Naive thymus-derived CD8-positive, alpha-beta T cell (primary cell): ENCODE data around the gene CSNK1D. TPM values are rescaled to one million over a fixed set of nuclear protein-coding genes. Genes with fewer than 3 reads are reported as not detected.

Experiments used
- ATAC-seq, 2 donors: fragments of 150-1000 bp; cut with Tn5 transposase in 1 of 2; sonication (Bioruptor Pico), chemical (Tn5 transposase) in 1 of 2; 1 replicate in 1 of 2; 2 replicates in 1 of 2; pipeline ENCODE4 v1.10.0; 2021; ENCODE audit warnings: mild to moderate bottlenecking in 2 of 2, moderate library complexity in 2 of 2
- POLR2A ChIA-PET: fragments of 350-600 bp; sonication (Branson Sonifier 250); formaldehyde crosslinking; loops from one replicate; lab custom pipeline; 2021; ENCODE audit warnings: antibody characterized with exemption; lab: Charles Lee
- DNase-seq, 10 donors: peaks; one replicate each; pipeline versions ENCODE4 v3.0.0 to v3.0.0-alpha.2; 2020 to 2022
- H3K27ac Mint-ChIP-seq, 10 donors: one replicate each; pipeline ENCODE4 v1.8.0; 2020 to 2022; ENCODE audit warnings: mild to moderate bottlenecking in 10 of 10, mixed read lengths in 10 of 10, moderate library complexity in 4 of 10, inconsistent platforms in 1 of 10
- H3K27me3 Mint-ChIP-seq, 5 donors: one replicate each; pipeline ENCODE4 v1.8.0; 2021 to 2022; ENCODE audit warnings: mixed read lengths in 5 of 5
- H3K36me3 Mint-ChIP-seq, 3 donors: one replicate each; pipeline ENCODE4 v1.8.0; 2020 to 2022; ENCODE audit warnings: mixed read lengths in 3 of 3, mild to moderate bottlenecking in 2 of 3, inconsistent platforms in 1 of 3
- H3K4me1 Mint-ChIP-seq, 4 donors: one replicate each; pipeline ENCODE4 v1.8.0; 2021 to 2022; ENCODE audit warnings: mixed read lengths in 4 of 4
- H3K4me3 Mint-ChIP-seq, 10 donors: one replicate each; pipeline ENCODE4 v1.8.0; 2020 to 2022; ENCODE audit warnings: mild to moderate bottlenecking in 10 of 10, mixed read lengths in 10 of 10, moderate library complexity in 6 of 10, inconsistent platforms in 1 of 10
- H3K9me3 Mint-ChIP-seq, 9 donors: one replicate each; pipeline ENCODE4 v1.8.0; 2020 to 2022; ENCODE audit warnings: mixed read lengths in 9 of 9, mild to moderate bottlenecking in 3 of 9, inconsistent platforms in 1 of 9, moderate library complexity in 1 of 9
- polyA plus RNA-seq, 3 donors: library from polyadenylated mRNA; unstranded; fragments of 300-500 nt; fragmentation: Illumina TruSeq; gene quantifications; one replicate each; pipeline ENCODE4 v1.2.3, GENCODE V29; 2021
- total RNA-seq, 8 experiments: library from RNA in 2 of 8; stranded (reverse) in 2 of 8; gene quantifications; one replicate each; pipeline ENCODE4 v1.2.3 and lab custom pipeline; 2021 to 2026

The CSNK1D gene
- total and polyA plus RNA-seq, 5 experiments from 2014 or later, result 47.6 to 201 (median 72.1) TPM

DNA sequence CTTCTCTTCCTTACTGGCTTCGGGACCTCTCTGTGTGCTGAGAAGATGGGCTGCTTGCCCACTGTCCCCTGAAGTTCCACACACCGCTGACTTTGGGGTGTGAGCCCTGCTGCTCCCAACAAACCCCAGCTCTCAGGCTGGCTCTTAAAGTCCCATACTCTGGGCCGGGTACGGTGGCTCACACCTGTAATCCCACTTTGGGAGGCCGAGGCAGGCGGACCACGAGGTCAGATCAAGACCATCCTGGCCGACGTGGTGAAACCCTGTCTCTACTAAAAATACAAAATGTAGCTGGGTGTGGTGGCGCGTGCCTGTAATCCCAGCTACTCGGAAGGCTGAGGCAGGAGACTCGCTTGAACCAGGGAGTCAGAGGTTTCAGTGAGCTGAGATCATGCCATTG, 26.7 kb upstream of the CSNK1D start:
- H3K4me3 Mint-ChIP-seq, result peak overlapping the region; percentile 53 to 99 (median 94)

DNA sequence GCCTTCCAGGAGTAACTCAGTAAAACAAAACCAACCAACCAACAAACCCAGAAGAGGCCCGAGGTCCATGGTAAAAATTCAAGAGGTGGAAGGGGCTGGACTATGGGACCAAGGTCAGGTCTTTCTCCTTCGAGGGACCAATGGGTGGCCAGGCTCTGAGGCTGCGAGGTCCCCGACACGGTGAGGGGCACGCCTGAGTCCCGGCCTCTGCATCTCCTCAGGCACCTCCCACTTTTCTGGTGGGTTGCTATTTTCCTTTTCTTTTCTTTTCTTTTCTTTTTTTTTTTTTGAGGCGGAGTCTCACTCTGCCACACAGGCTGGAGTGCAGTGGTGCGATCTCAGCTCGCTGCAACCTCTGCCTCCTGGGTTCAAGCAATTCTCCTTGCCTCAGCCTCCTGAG, 26.0 kb upstream of the CSNK1D start:
- H3K36me3 Mint-ChIP-seq, result no peaks in the 10 kb centered on the region
- no peaks in the 10 kb centered on the region for H3K27me3 Mint-ChIP-seq
- H3K4me3 Mint-ChIP-seq, result peak overlapping the region; percentile 91 to 99 (median 96)
- ATAC-seq (no peak), DNase-seq (peak in 5 of 10 donors; percentile 32 to 63 (median 59))
- peaks cover 42 to 92% (median 82%) of the 10 kb centered on the region in 4 donors for H3K4me1 Mint-ChIP-seq
- no peaks in the 10 kb centered on the region for H3K9me3 Mint-ChIP-seq
- POLR2A ChIA-PET, result interaction anchor here (0.7 to 12.7 kb wide), 7 partner anchors 13 to 99 kb away, joined by 3 to 344 read pairs (median 14); partner anchors contain the start of genes CD7 and CSNK1D
- H3K27ac Mint-ChIP-seq, result peak overlapping the region; percentile 99 to 100 (median 100)

More for the DNA sequence above, 26.7 kb upstream of the CSNK1D start:
- peak in 1 of 10 donors; percentile 56 for DNase-seq
- peaks cover 40 to 93% (median 84%) of the 10 kb centered on the region in 4 donors for H3K4me1 Mint-ChIP-seq
- POLR2A ChIA-PET, result interaction anchor here (0.7 to 12.7 kb wide), 11 partner anchors 7 to 96 kb away, joined by 3 to 344 read pairs (median 10); partner anchors contain the start of genes CD7 and CSNK1D
- H3K36me3 Mint-ChIP-seq, result no peaks in the 10 kb centered on the region
- H3K9me3 Mint-ChIP-seq, result no peaks in the 10 kb centered on the region
- H3K27me3 Mint-ChIP-seq, result no peaks in the 10 kb centered on the region
- peak overlapping the region; percentile 99 to 100 (median 100) for H3K27ac Mint-ChIP-seq
- no peak for ATAC-seq

- no peaks in the 10 kb centered on the region for H3K27me3 Mint-ChIP-seq
- no peaks in the 10 kb centered on the region for H3K9me3 Mint-ChIP-seq
- H3K27ac Mint-ChIP-seq, result peak overlapping the region; percentile 99 to 100 (median 100)
- peak in 1 of 2 donors; percentile 27 for ATAC-seq
- DNase-seq, result peak in 5 of 10 donors; percentile 47 to 70 (median 54)
- peak overlapping the region; percentile 91 to 99 (median 96) for H3K4me3 Mint-ChIP-seq
- POLR2A ChIA-PET, result interaction anchor here (0.5 to 12.7 kb wide), 22 partner anchors 7 to 268 kb away, joined by 3 to 344 read pairs (median 4); partner anchors contain the start of genes CD7, CSNK1D, DCXR and NARF
- H3K36me3 Mint-ChIP-seq, result no peaks in the 10 kb centered on the region
- peaks cover 45 to 93% (median 87%) of the 10 kb centered on the region in 4 donors for H3K4me1 Mint-ChIP-seq
These were observed 25.3 kb upstream of the CSNK1D start for GRCh38 chr17:82298538-82299421.

DNA sequence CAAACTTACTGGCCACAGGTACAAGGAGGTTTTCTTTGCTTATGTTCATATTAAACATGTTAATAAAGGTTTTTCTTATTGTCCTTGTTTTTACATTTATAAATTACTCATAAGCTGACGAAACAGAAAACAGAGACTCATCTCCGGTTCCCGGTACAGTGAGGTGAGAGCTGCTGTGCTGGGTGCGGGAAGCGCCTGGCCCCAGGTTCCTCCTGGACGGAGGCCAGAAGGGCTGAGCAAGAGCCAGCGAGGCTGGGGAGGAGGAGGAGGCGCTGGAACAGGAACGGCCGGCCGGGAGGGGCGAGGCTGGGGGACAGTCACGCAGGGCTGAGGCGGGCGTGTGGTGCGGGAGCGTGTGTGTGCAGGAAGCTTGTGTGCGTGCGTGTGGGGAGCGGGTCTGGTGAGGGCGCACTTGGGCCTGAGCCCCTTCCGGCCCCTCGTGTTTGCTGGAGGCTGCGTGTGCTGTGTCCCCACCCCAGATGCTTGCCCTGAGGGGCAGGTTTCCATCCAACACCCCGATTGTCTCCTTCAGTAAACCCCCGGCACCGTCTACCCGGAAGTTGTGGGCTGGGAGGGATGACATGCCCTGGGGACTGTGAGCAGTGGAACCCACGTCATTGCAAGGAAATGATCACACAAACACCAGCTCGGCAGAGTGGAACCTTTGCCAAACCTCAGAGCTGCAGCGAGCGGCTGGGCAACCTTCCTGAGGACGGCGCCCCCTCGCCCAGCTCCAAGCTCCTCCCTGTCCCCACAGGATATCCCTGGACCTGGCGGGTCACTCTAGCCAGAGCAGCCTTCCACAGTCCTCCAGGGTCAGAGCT, 24.4 kb upstream of the CSNK1D start:
- peak; percentile 67 to 83 for ATAC-seq

GRCh38 chr17:82297280-82297713, 23.8 kb upstream of the CSNK1D start:
- H3K27me3 Mint-ChIP-seq, result no peaks in the 10 kb centered on the region
- H3K27ac Mint-ChIP-seq, result peak overlapping the region; percentile 99 to 100 (median 100)
- peak; percentile 1 to 24 for ATAC-seq
- H3K36me3 Mint-ChIP-seq, result no peaks in the 10 kb centered on the region
- POLR2A ChIA-PET, result interaction anchor here (0.5 to 12.7 kb wide), 19 partner anchors 8 to 267 kb away, joined by 3 to 344 read pairs (median 6); partner anchors contain the start of genes CD7, CSNK1D, DCXR and SECTM1
- peak; percentile 55 to 88 (median 76) for DNase-seq
- H3K4me1 Mint-ChIP-seq, result peaks cover 40 to 84% (median 80%) of the 10 kb centered on the region in 4 donors
- H3K4me3 Mint-ChIP-seq, result peak overlapping the region; percentile 91 to 99 (median 96)
- no peaks in the 10 kb centered on the region for H3K9me3 Mint-ChIP-seq

More for the DNA sequence above, 24.4 kb upstream of the CSNK1D start:
- H3K4me3 Mint-ChIP-seq, result peak overlapping the region; percentile 91 to 99 (median 96)
- peak; percentile 73 to 99 (median 96) for DNase-seq
- peak overlapping the region; percentile 99 to 100 (median 100) for H3K27ac Mint-ChIP-seq
- no peaks in the 10 kb centered on the region for H3K27me3 Mint-ChIP-seq
- no peaks in the 10 kb centered on the region for H3K36me3 Mint-ChIP-seq
- H3K9me3 Mint-ChIP-seq, result no peaks in the 10 kb centered on the region
- POLR2A ChIA-PET, result interaction anchor here (0.5 to 12.7 kb wide), 26 partner anchors 8 to 267 kb away, joined by 3 to 344 read pairs (median 4); partner anchors contain the start of genes CD7, CSNK1D, DCXR and NARF
- H3K4me1 Mint-ChIP-seq, result peaks cover 41 to 88% (median 83%) of the 10 kb centered on the region in 4 donors

DNA sequence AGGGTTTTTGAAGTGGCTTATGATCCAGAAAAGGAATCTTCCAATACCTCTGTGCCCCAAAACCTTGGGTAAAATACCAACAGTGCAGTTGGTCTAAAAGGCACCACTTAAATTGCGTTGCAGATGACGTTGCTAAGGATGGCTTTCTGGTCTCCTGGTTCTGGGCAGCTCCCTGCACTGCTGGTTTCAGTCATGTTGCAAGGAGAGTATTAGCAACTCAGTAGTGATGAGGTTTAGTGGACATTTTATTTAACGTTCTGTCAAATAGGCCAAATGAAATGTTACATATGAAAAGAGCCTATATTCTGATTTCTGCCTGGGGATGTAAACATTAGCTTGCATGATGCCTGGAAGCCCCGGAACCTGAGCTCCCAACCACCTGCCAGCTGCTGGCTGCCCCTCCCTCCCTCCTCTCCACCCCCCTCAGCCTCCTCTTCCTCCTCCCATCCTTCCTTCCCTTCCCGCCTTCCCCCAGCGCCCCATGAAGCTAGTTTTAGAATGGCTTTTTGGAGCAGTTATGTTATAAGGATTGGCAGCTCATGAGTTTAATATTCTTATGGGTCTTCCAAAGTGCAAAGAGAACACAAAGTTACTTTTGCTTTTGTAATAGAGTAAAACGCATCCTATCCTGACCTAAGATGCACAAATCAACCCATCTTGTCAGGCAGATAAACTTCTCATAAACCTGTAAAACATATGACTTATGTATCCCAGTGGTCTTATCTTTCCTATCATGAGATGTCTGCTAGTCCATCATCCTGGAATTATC, 23.2 kb upstream of the CSNK1D start:
- ATAC-seq (no peak), DNase-seq (peak in 1 of 10 donors; percentile 44)
- no peaks in the 10 kb centered on the region for H3K27me3 Mint-ChIP-seq
- no peaks in the 10 kb centered on the region for H3K9me3 Mint-ChIP-seq
- peak overlapping the region; percentile 99 to 100 (median 100) for H3K27ac Mint-ChIP-seq
- peak overlapping the region; percentile 91 to 99 (median 96) for H3K4me3 Mint-ChIP-seq
- H3K4me1 Mint-ChIP-seq, result peaks cover 38 to 83% (median 78%) of the 10 kb centered on the region in 4 donors
- H3K36me3 Mint-ChIP-seq, result no peaks in the 10 kb centered on the region
- POLR2A ChIA-PET, result interaction anchor here (0.9 to 12.7 kb wide), 11 partner anchors 9 to 259 kb away, joined by 3 to 344 read pairs (median 12); partner anchors contain the start of genes CD7, CSNK1D and DCXR

- Mint-ChIP-seq H3K9me3 (no peaks in the 10 kb centered on the region), H3K4me1 (peaks cover 32 to 74% (median 70%) of the 10 kb centered on the region in 4 donors), H3K27ac (peak overlapping the region in 9 of 10 donors; percentile 51 to 90 (median 79)), H3K4me3 (peak overlapping the region in 8 of 10 donors; percentile 1 to 65 (median 34)), H3K36me3 (no peaks in the 10 kb centered on the region), H3K27me3 (no peaks in the 10 kb centered on the region)
- DNase-seq, result no peak
- POLR2A ChIA-PET, result no interaction called here
- no peak for ATAC-seq
These were observed 21.9 kb upstream of the CSNK1D start for GRCh38 chr17:82295472-82295814.

DNA sequence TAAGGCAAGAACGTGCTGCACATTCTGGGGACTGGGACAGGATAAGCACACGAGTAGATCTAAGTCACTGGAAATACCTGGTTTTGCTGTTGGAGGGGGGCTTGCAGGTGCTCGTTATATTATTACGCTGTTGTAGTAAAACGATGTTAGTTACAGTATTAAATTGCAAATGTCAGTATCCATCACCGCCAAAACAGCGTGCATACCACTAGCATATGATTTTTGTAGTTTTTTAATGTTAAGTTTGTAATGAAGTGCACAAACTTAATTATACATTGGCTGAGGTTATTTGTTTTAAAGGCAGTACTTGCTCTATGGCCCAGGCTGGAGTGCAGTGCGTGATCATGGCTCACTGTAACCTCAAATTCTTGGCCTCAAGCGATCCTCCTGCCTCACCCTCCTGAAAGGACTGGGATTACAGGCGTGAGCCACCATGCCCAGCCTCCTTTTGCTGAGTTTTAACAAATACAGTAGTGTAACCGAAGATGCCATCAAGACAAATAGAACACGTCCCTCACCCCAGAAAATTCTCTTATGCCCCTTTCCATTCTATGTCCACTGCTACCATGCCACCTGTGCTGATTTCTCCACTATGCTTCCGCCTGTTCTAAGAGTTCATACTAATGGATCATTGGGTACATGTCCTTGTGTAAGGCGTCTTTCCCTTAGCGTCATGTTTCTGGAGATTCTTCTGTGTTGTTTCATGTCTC, 20.7 kb upstream of the CSNK1D start:
- POLR2A ChIA-PET, result interaction anchor here (1.8 to 4.3 kb wide), 4 partner anchors 9 to 66 kb away, joined by 6 to 62 read pairs (median 52); partner anchors contain the start of genes CD7, CSNK1D and SLC16A3
- H3K27ac Mint-ChIP-seq, result peak overlapping the region; percentile 78 to 98 (median 90)
- H3K4me1 Mint-ChIP-seq, result peaks cover 27 to 62% (median 58%) of the 10 kb centered on the region in 4 donors
- H3K36me3 Mint-ChIP-seq, result no peaks in the 10 kb centered on the region
- H3K9me3 Mint-ChIP-seq, result no peaks in the 10 kb centered on the region
- H3K27me3 Mint-ChIP-seq, result no peaks in the 10 kb centered on the region
- H3K4me3 Mint-ChIP-seq, result peak overlapping the region; percentile 19 to 85 (median 78)
- ATAC-seq, result no peak
- peak in 1 of 10 donors; percentile 63 for DNase-seq

- Mint-ChIP-seq H3K4me3 (peak overlapping the region; percentile 82 to 93 (median 88)), H3K4me1 (peaks cover 27 to 46% (median 43%) of the 10 kb centered on the region in 4 donors), H3K36me3 (no peaks in the 10 kb centered on the region), H3K27me3 (no peaks in the 10 kb centered on the region), H3K9me3 (no peaks in the 10 kb centered on the region), H3K27ac (peak overlapping the region; percentile 71 to 96 (median 94))
- ATAC-seq (peak; percentile 91), DNase-seq (peak; percentile 83 to 97 (median 91))
- POLR2A ChIA-PET, result interaction anchor here (0.6 to 4.3 kb wide), 18 partner anchors 9 to 269 kb away, joined by 3 to 62 read pairs (median 4); partner anchors contain the start of genes CD7, CENPX, CSNK1D and FOXK2
These were observed 19.0 kb upstream of the CSNK1D start for GRCh38 chr17:82292251-82293154.
